GM18867 (cell line): Measurements from ENCODE around the gene LGALS4.
"Not testable (repeated sequence)": the region's sequence is repeated elsewhere in the genome, so short reads cannot be mapped to it uniquely, and the experiment has no call there.

ENCODE experiments used
- ATAC-seq: cut with Tn5 transposase; IDR thresholded peaks from one replicate; pipeline ENCODE4 v1.9.1; 2021; ENCODE audit warnings: mild to moderate bottlenecking, moderate library complexity; ENCODE audit not compliant: unreplicated experiment

Gene LGALS4

GRCh38 chr19:38796154-38796553 is 16.6 kb downstream of the LGALS4 start:
- no peak for ATAC-seq

DNA sequence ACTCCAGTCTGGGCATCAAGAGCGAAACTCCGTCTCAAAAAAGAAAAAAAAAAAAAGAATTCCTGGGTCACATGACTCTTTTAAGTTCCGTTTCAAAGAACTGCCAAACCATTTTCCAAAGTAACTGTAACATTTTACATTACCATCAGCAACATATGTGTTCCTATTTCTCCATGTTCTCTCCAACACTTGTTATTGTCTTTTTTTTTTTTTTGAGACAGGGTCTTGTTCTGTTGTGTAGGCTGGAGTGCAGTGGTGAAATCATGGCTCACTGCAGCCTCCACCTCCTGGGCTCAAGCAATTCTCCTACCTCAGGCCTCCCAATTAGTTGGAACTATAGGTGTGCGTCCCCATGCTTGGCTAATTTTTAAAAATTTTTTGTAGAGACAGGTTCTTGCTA is 17.2 kb downstream of the LGALS4 start:
- ATAC-seq, result no peak

- no peak for ATAC-seq
Measured at GRCh38 chr19:38793671-38794070, 19.1 kb downstream of the LGALS4 start.

DNA sequence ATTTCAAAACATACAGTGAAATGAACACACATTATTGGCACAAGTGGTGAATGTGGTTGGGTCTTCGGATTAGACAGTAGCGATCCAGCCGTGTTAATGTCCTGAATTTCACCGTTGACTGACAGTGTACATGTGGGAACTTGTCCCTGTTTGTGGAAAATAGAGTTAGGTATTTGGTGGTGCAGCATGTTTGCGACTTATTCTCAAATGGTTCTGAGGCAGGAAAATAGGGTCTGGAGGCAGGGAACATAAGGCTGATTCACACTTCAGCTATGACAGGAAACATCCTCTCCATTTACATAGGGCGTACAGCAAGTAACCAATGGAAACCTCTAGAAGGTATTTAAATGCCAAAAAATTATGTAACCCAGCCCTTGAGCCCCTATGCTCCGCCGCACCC is 19.6 kb downstream of the LGALS4 start:
- ATAC-seq, result no peak

- ATAC-seq, result no peak
Measured at GRCh38 chr19:38792250-38793111, 20.3 kb downstream of the LGALS4 start.

GRCh38 chr19:38791451-38792064 is 21.2 kb downstream of the LGALS4 start:
- not testable (repeated sequence) for ATAC-seq

GRCh38 chr19:38790507-38791403 is 22.0 kb downstream of the LGALS4 start:
- not testable (repeated sequence) for ATAC-seq

DNA sequence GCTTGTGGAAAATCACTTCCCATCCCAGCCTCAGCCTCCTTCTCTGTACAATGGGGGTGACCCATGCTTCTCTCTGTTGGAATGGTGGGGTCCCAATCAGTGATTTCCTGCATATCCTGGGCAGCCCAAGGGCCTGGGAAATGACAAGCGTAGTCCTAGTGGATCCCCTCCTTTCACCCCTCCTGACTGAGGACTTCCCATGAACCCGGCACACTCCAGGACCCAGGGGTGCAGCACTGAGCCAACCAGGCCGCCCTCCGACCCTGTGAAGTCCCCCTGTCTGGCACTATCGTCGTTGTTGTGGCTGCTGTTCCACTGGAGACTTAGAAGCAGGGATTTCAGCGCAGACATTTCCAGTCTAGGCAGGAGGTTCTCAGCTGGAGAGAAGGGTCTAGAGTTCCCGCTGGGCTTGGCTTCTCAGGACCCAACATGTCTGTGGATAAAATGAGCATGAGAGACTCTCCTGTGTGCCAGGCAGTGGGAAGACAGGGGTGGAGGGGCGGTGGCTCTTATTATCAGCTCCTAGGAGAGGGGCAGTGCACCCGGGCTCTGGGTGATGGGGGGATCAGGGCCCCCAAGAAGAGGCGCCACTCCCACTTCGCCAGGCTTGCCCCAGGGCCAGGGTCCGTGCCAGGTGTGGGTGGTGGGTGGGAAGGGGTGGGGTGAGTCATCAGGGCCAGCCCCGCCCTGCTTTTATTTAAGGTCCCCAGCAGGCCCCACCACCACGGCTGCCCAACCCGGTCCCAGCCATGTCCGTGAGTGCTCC is 24.1 kb downstream of the LGALS4 start, which contains the start of gene LGALS7B:
LGALS7B (plus strand) TSS at position 723 of the 766 bp plus-strand sequence; CDS start at position 750, 27 bp downstream.
- ATAC-seq, result no peak

- no peak for ATAC-seq
Measured at GRCh38 chr19:38786572-38787265, 26.0 kb downstream of the LGALS4 start.

DNA sequence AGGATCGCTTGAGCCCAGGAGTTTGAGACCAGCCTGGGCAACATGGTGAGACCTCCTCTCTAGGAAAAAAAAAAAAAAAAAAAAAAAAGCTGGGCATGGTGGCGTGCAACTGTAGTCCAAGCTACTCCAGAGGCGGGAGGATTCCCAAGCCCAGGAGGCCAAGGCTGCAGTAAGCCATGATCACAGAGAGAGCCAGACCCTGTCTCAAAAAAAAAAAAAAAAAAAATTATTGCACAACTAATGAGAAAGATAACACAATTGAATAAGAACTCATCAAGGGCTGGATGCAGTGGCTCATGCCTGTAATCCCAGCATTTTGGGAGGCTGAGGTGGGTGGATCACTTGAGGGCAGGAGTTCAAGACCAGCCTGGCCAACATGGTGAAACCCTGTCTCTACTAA is 26.7 kb downstream of the LGALS4 start:
- not testable (repeated sequence) for ATAC-seq

DNA sequence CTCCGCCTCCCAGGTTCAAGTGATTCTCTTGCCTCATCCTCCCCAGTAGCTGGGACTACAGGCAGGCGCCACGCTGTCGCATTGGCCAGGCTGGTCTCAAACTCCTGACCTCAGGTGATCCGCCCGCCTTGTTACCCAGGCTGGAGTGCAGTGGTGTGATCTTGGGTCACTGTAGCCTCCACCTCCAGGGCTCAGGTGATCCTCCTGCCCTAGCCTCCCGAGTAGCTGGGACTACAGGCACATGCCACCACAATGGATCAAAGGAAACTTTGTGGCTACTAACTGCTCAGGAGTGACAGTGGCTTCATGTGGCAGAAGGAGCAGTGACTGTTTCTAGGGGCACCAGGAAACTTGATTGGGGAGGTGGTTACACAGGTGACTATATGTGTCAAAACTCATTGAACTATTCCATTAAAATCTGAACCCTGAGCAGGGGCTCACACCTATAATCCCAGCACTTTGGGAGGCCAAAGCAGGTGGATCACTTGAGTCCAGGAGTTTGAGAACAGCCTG is 27.5 kb downstream of the LGALS4 start:
- ATAC-seq, result no peak

- no peak for ATAC-seq
Measured at GRCh38 chr19:38784224-38784623, 28.5 kb downstream of the LGALS4 start.

- not testable (repeated sequence) for ATAC-seq
Measured at GRCh38 chr19:38782212-38782611, 30.5 kb downstream of the LGALS4 start.

GRCh38 chr19:38781058-38781457 is 31.7 kb downstream of the LGALS4 start:
- ATAC-seq, result no peak

GRCh38 chr19:38780443-38780842 is 32.3 kb downstream of the LGALS4 start:
- no peak for ATAC-seq

DNA sequence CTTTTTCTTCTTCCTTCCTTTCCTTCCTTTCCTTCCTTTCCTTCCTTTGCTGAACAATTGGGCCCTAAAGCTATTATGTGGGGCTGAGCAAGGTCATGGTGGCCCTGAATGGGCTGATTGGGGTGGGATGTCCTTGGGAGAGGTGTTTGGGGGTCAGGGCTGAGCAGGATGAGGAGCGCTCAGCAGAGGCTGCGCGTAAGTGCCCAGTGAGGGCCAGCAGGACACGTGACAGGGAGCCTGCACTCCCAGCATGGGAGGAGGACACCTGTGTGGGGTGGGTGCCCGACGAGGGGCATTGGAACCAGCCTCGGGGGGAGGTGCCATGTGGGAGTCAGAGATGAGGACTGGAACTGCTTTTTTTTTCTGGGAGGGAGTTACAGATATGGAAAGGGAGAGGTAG is 34.0 kb downstream of the LGALS4 start:
- no peak for ATAC-seq

DNA sequence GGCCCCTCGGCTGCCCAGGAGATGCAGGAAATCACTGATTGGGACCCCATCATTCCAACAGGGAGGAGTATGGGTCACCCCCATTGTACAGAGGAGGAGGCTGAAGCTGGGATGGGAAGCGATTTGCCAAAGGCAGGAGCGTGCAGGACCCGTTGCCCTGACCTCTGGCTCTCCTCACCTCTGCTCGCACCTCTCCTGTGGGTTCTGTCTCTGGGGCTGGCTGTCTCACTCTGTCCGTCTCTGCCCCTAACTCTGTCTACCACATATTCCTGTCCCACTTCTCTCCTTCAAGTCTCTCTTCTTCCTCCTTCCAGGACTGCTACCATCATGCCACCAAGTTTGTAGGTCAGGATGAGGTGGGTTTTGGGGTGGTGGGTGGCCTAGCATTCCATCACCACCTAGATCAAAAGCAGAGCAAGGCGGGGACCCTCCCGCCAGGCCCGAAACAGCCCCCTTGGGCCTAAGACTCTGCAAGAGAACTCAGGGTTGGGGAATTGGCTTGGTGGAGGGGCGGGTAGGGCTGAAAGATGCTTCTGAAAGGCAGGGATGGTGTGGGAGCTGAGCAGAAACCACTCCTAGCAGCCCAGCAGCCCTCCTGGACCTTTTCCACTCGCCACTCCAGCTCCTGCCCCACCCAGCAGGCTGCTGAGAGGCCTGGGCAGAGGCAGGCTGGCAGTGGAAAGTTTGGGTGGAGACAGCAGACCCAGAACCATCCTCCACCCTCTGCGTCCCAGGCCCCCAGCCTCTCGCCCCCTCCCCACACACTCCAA is 38.4 kb downstream of the LGALS4 start:
- no peak for ATAC-seq

DNA sequence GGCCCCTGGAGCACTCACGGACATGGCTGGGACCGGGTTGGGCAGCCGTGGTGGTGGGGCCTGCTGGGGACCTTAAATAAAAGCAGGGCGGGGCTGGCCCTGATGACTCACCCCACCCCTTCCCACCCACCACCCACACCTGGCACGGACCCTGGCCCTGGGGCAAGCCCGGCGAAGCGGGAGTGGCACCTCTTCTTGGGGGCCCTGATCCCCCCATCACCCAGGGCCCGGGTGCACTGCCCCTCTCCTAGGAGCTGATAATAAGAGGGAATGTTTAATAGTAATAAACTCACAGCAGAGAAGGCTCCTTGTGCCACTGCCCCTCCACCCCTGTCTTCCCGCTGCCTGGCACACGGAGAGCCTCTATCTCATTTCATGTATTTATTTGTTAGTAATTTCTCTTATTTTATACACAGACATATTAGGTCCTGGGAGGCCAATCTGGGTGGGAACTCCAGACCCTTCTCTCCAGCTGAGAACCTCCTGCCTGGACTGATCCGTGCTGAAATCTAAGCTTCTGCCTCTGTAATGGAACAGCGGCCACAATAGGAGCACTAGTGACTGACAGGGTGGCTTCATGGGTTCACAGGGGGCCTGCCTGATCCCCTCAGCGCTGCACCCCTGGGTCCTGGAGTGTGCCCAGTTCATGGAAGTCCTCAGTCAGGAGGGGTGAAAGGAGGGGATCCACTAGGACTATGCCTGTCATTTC is 39.1 kb downstream of the LGALS4 start, which contains the start of gene LGALS7:
LGALS7 (minus strand) TSS at position 49 of the 709 bp plus-strand sequence; CDS start at position 24, 25 bp downstream.
- no peak for ATAC-seq
